H9 (cell line): ENCODE data around the gene CHD6. TPM values are rescaled to one million over a fixed set of nuclear protein-coding genes. Genes with fewer than 3 reads are reported as not detected.

Source experiments
- DNase-seq: peaks from one replicate; pipeline ENCODE4 v3.0.0-alpha.2; 2017
- H2AFZ ChIP-seq: one replicate; pipeline ENCODE4 v1.6.1; 2013; ENCODE audit warnings: mild to moderate bottlenecking, low read length, control low read depth, moderate library complexity
- H2AK5ac ChIP-seq: 2 replicates; pipeline ENCODE4 v1.6.1; 2013; ENCODE audit warnings: low read length, control low read depth, mixed read lengths; ENCODE audit not compliant: insufficient read length
- H2BK120ac ChIP-seq: one replicate; pipeline ENCODE4 v1.6.1; 2013; ENCODE audit warnings: low read depth, mild to moderate bottlenecking, low read length, control low read depth, inconsistent platforms; ENCODE audit not compliant: poor library complexity, severe bottlenecking
- H2BK12ac ChIP-seq: 2 replicates; pipeline ENCODE4 v1.6.1; 2013; ENCODE audit warnings: low read length, control low read depth, mixed read lengths, low read depth; ENCODE audit not compliant: insufficient read length
- H2BK15ac ChIP-seq: 2 replicates; pipeline ENCODE4 v1.6.1; 2013; ENCODE audit warnings: low read depth, low read length, control low read depth
- H2BK20ac ChIP-seq: one replicate; pipeline ENCODE4 v1.6.1; 2013; ENCODE audit warnings: low read depth, mild to moderate bottlenecking, low read length, control low read depth, inconsistent platforms; ENCODE audit not compliant: poor library complexity, severe bottlenecking
- H2BK5ac ChIP-seq: 2 replicates; pipeline ENCODE4 v1.6.1; 2013; ENCODE audit warnings: low read length, control low read depth, mixed read lengths; ENCODE audit not compliant: insufficient read length
- H3K14ac ChIP-seq: 2 replicates; pipeline ENCODE4 v1.6.1; 2013; ENCODE audit warnings: low read length, control low read depth; ENCODE audit not compliant: insufficient read depth
- H3K18ac ChIP-seq: 2 replicates; pipeline ENCODE4 v1.6.1; 2013; ENCODE audit warnings: low read depth, mild to moderate bottlenecking, mixed read lengths, low read length, control low read depth; ENCODE audit not compliant: insufficient read length
- H3K23ac ChIP-seq: 2 replicates; pipeline ENCODE4 v1.6.1; 2013; ENCODE audit warnings: low read length, control low read depth, mixed read lengths, low read depth; ENCODE audit not compliant: insufficient read length
- H3K23me2 ChIP-seq: 2 replicates; pipeline ENCODE4 v1.6.1; 2013; ENCODE audit warnings: low read depth, mild to moderate bottlenecking, mixed read lengths, low read length, control low read depth; ENCODE audit not compliant: insufficient read length, poor library complexity, severe bottlenecking
- H3K27ac ChIP-seq: 2 replicates; pipeline ENCODE4 v1.5.1; 2013; ENCODE audit warnings: low read length, control low read depth, mixed read lengths, low read depth; ENCODE audit not compliant: insufficient read length
- H3K27me3 ChIP-seq: 2 replicates; pipeline ENCODE4 v1.6.1; 2013; ENCODE audit warnings: low read length, control low read depth, inconsistent platforms; ENCODE audit not compliant: insufficient read depth
- H3K4ac ChIP-seq: 2 replicates; pipeline ENCODE4 v1.6.1; 2013; ENCODE audit warnings: low read depth, mild to moderate bottlenecking, control low read depth, inconsistent platforms, low read length, moderate library complexity
- H3K4me1 ChIP-seq: 2 replicates; pipeline ENCODE4 v1.6.1; 2013; ENCODE audit warnings: low read length, control low read depth, inconsistent platforms; ENCODE audit not compliant: insufficient read depth
- H3K4me2 ChIP-seq: 2 replicates; pipeline ENCODE4 v1.6.1; 2013; ENCODE audit warnings: low read length, control low read depth, mixed read lengths; ENCODE audit not compliant: insufficient read length, insufficient read depth
- H3K56ac ChIP-seq: 2 replicates; pipeline ENCODE4 v1.6.1; 2013; ENCODE audit warnings: low read depth, mild to moderate bottlenecking, mixed read lengths, low read length, control low read depth; ENCODE audit not compliant: insufficient read length
- H3K79me1 ChIP-seq: 2 replicates; pipeline ENCODE4 v1.6.1; 2013; ENCODE audit warnings: low read depth, mild to moderate bottlenecking, moderate library complexity, low read length, control low read depth, inconsistent platforms; ENCODE audit not compliant: insufficient read depth, poor library complexity, severe bottlenecking
- H3K79me2 ChIP-seq: 2 replicates; pipeline ENCODE4 v1.6.1; 2013; ENCODE audit warnings: low read length, control low read depth, inconsistent platforms; ENCODE audit not compliant: insufficient read depth
- H3K9ac ChIP-seq: 2 replicates; pipeline ENCODE4 v1.6.1; 2013; ENCODE audit warnings: low read length, control low read depth, mixed read lengths; ENCODE audit not compliant: insufficient read length; ENCODE audit errors: extremely low read depth
- H3K9me3 ChIP-seq: one replicate; pipeline ENCODE4 v1.6.1; 2013; ENCODE audit warnings: low read depth, low read length, inconsistent platforms; ENCODE audit not compliant: control insufficient read depth
- H3T11ph ChIP-seq: one replicate; pipeline ENCODE4 v1.6.1; 2013; ENCODE audit warnings: mild to moderate bottlenecking, low read length, control low read depth, inconsistent platforms
- H4K20me1 ChIP-seq: one replicate; pipeline ENCODE4 v1.6.1; 2013; ENCODE audit not compliant: control insufficient read depth, insufficient read length, insufficient read depth
- H4K5ac ChIP-seq: 2 replicates; pipeline ENCODE4 v1.6.1; 2013; ENCODE audit warnings: low read depth, mild to moderate bottlenecking, mixed read lengths, low read length, control low read depth; ENCODE audit not compliant: insufficient read length
- H4K8ac ChIP-seq: replicated peaks from 2 replicates; pipeline ENCODE4 v1.6.1; 2013; ENCODE audit warnings: low read length, control low read depth, mixed read lengths, low read depth; ENCODE audit not compliant: insufficient read length
- H4K91ac ChIP-seq: 2 replicates; pipeline ENCODE4 v1.6.1; 2013; ENCODE audit warnings: low read depth, mild to moderate bottlenecking, moderate library complexity, mixed read lengths, low read length, control low read depth; ENCODE audit not compliant: insufficient read length
- H3K27ac Mint-ChIP-seq, 3 experiments: 2 replicates in 2 of 3; 3 replicates in 1 of 3; pipeline ENCODE4 v1.8.0; 2020 to 2021; ENCODE audit warnings: mixed read lengths in 3 of 3, mild to moderate bottlenecking in 1 of 3, moderate library complexity in 1 of 3
- H3K27me3 Mint-ChIP-seq: 2 replicates; pipeline ENCODE4 v1.8.0; 2021; ENCODE audit warnings: low read depth, mild to moderate bottlenecking, moderate library complexity, mixed read lengths
- H3K36me3 Mint-ChIP-seq, 3 experiments: 2 replicates in 2 of 3; 3 replicates in 1 of 3; pipeline ENCODE4 v1.8.0; 2020 to 2021; ENCODE audit warnings: low read depth in 3 of 3, mixed read lengths in 3 of 3; ENCODE audit not compliant: insufficient read depth in 1 of 3
- H3K4me1 Mint-ChIP-seq, 2 experiments: 2 replicates each; pipeline ENCODE4 v1.8.0; 2020; ENCODE audit warnings: mixed read lengths in 2 of 2
- H3K4me3 Mint-ChIP-seq, 2 experiments: 2 replicates in 1 of 2; 3 replicates in 1 of 2; pipeline ENCODE4 v1.8.0; 2020 to 2021; ENCODE audit warnings: mild to moderate bottlenecking in 2 of 2, mixed read lengths in 2 of 2, moderate library complexity in 1 of 2
- H3K9me3 Mint-ChIP-seq, 2 experiments: 2 replicates in 1 of 2; 3 replicates in 1 of 2; pipeline ENCODE4 v1.8.0; 2020; ENCODE audit warnings: mild to moderate bottlenecking in 2 of 2, mixed read lengths in 2 of 2, moderate library complexity in 1 of 2
- WGBS: extraction: QIAGEN DNeasy Blood & Tissue Kit; methylation state at CpG from one replicate; pipeline ENCODE4 v1.1.7; 2013; ENCODE audit warnings: missing lambda C conversion rate, low lambda C conversion rate, mixed read lengths; ENCODE audit not compliant: insufficient read length; ENCODE audit errors: extremely low coverage; 5-methylcytosine and 5-hydroxymethylcytosine counted together
- total RNA-seq: library from RNA; stranded (reverse); gene quantifications from 2 replicates; pipeline ENCODE4 v1.2.1, GENCODE V29; 2021
- TF ChIP-seq, protein P1 (sequence below): fragments of 200-600 bp; sonication (generic); conservative IDR thresholded peaks from 3 replicates; pipeline ENCODE4 v1.8.0; 2021; ENCODE audit warnings: antibody characterized with exemption, mild to moderate bottlenecking

CHD6 gene
- total RNA-seq, 1 experiment from 2014 or later, result 51.5 TPM

DNA sequence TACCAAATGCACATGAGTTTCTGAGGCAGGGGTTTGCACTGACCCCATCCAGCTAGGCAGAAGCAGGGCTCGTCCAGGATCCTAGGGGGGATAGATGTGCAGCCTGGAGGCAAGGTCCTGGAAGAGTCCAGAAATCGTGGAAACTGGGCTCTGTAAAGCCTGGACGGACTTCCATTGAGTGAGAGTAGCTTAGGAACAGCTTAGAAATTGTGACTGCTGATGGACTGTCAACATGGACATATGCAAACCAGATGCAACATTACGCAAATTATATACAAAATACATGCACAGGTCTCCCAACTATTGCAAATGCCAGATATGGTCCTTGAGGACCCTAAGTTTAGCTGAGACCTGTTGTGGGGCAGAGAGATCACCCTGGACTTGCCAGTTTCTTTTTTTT lies 246.8 kb downstream of the CHD6 start:
- no peak overlapping the region for H2BK120ac ChIP-seq
- H3K4ac ChIP-seq, result no peak overlapping the region
- no peak overlapping the region for H4K8ac ChIP-seq
- H2AK5ac ChIP-seq, result no peak overlapping the region
- H3K27ac ChIP-seq, result no peak overlapping the region
- H3K9me3 ChIP-seq, result peaks cover 4% of the 10 kb centered on the region
- H3K79me1 ChIP-seq, result no peaks in the 10 kb centered on the region
- no peak overlapping the region for H3K18ac ChIP-seq
- no peak overlapping the region for H3K23ac ChIP-seq
- H2AFZ ChIP-seq, result no peak overlapping the region
- no peak overlapping the region for H4K5ac ChIP-seq
- no peak overlapping the region for H2BK5ac ChIP-seq
- no peak overlapping the region for H3K14ac ChIP-seq
- H2BK20ac ChIP-seq, result no peak overlapping the region
- H3K23me2 ChIP-seq, result peaks cover 3% of the 10 kb centered on the region
- peaks cover 58% of the 10 kb centered on the region for H3K27me3 Mint-ChIP-seq
- DNase-seq, result no peak
- peaks cover 14% of the 10 kb centered on the region; the same call in 1 of the 2 replicates for H3K27me3 ChIP-seq
- H2BK15ac ChIP-seq, result no peak overlapping the region
- no peaks in the 10 kb centered on the region for H3K79me2 ChIP-seq
- no peak overlapping the region for H3K4me3 Mint-ChIP-seq
- H3K4me2 ChIP-seq, result no peak overlapping the region
- no peak overlapping the region for H3T11ph ChIP-seq
- no peak overlapping the region for H3K56ac ChIP-seq
- H3K36me3 Mint-ChIP-seq, result peaks cover 0 to 10% (median 5%) of the 10 kb centered on the region in 3 experiments; a peak in 5 of 7 replicates
- H3K4me1 ChIP-seq, result no peaks in the 10 kb centered on the region
- no CpG with 5 or more reads among the region's 4 CpGs for WGBS
- no peak overlapping the region for H4K91ac ChIP-seq
- no peak overlapping the region for H3K27ac Mint-ChIP-seq
- peaks cover 7 to 16% of the 10 kb centered on the region in 2 experiments for H3K9me3 Mint-ChIP-seq
- H3K4me1 Mint-ChIP-seq, result peaks cover 10 to 16% of the 10 kb centered on the region in 2 experiments
- H4K20me1 ChIP-seq, result no peaks in the 10 kb centered on the region
- H2BK12ac ChIP-seq, result no peak overlapping the region
- TF ChIP-seq, protein P1, sequence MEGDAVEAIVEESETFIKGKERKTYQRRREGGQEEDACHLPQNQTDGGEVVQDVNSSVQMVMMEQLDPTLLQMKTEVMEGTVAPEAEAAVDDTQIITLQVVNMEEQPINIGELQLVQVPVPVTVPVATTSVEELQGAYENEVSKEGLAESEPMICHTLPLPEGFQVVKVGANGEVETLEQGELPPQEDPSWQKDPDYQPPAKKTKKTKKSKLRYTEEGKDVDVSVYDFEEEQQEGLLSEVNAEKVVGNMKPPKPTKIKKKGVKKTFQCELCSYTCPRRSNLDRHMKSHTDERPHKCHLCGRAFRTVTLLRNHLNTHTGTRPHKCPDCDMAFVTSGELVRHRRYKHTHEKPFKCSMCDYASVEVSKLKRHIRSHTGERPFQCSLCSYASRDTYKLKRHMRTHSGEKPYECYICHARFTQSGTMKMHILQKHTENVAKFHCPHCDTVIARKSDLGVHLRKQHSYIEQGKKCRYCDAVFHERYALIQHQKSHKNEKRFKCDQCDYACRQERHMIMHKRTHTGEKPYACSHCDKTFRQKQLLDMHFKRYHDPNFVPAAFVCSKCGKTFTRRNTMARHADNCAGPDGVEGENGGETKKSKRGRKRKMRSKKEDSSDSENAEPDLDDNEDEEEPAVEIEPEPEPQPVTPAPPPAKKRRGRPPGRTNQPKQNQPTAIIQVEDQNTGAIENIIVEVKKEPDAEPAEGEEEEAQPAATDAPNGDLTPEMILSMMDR, result no peak
- no peak overlapping the region for H3K9ac ChIP-seq
